WERI-Rb-1 (cell line): ENCODE data around the gene TSPAN32.

Source experiments
- DNase-seq: peaks from one replicate; pipeline ENCODE4 v3.0.0-alpha.2; 2020
- H3K27ac ChIP-seq: fragments of 250-450 bp; sonication (Bioruptor Pico); 2 replicates; pipeline ENCODE4 v1.5.1; 2020; ENCODE audit warnings: mild to moderate bottlenecking, moderate library complexity
- H3K27me3 ChIP-seq: fragments of 250-450 bp; sonication (Bioruptor Pico); 2 replicates; pipeline ENCODE4 v1.5.1; 2021; ENCODE audit warnings: mild to moderate bottlenecking, low read depth, moderate library complexity; ENCODE audit not compliant: insufficient read depth, severe bottlenecking
- H3K36me3 ChIP-seq: fragments of 250-450 bp; sonication (Bioruptor Pico); 2 replicates; pipeline ENCODE4 v1.5.1; 2020; ENCODE audit warnings: mild to moderate bottlenecking, moderate library complexity
- H3K4me3 ChIP-seq: 2 replicates; pipeline ENCODE4 v1.5.1; 2011; ENCODE audit warnings: low read depth, mild to moderate bottlenecking, control low read depth, low read length
- H3K9me3 ChIP-seq: fragments of 250-450 bp; sonication (Bioruptor Pico); 2 replicates; pipeline ENCODE4 v1.5.1; 2021; ENCODE audit warnings: mild to moderate bottlenecking, moderate library complexity; ENCODE audit not compliant: severe bottlenecking
- CTCF ChIP-seq: IDR thresholded peaks from 2 replicates; pipeline ENCODE4 v1.5.1; 2011; ENCODE audit warnings: low read depth, mild to moderate bottlenecking, control low read depth, inconsistent platforms, low read length

TSPAN32 gene

GRCh38 chr11:2270322-2271076, 31.3 kb upstream of the TSPAN32 start, which contains the start of gene ASCL2:
ASCL2 (minus strand) TSS chr11:2270588; CDS start chr11:2270332, 256 bp downstream.
- H3K9me3 ChIP-seq, result peaks cover 4% of the 10 kb centered on the region
- peaks cover 88% of the 10 kb centered on the region for H3K27me3 ChIP-seq
- no peaks in the 10 kb centered on the region for H3K36me3 ChIP-seq
- H3K4me3 ChIP-seq, result peak within 1 kb of the TSS; percentile 30
- no peak within 1 kb of the TSS for H3K27ac ChIP-seq
- no peak for TF ChIP-seq CTCF
- DNase-seq, result no peak

DNA sequence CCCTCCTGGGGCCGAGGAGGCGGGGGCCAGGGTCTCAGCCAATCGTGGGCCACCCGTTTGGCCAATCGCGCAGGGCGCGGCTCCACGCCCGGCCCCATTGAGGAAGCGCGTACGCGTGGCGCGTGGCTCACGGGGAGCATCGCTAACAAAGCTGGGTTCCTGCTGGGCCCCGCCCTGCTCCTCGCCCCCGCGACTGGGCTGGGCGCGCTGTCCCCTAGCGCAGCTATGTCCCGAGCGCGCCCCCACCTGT, 30.8 kb upstream of the TSPAN32 start:
- Histone ChIP-seq H3K9me3 (peaks cover 4% of the 10 kb centered on the region), H3K27me3 (peaks cover 88% of the 10 kb centered on the region), H3K27ac (no peak overlapping the region), H3K4me3 (no peak overlapping the region; the same call in 1 of the 2 replicates), H3K36me3 (no peaks in the 10 kb centered on the region)
- DNase-seq, result no peak
- no peak for TF ChIP-seq CTCF

DNA sequence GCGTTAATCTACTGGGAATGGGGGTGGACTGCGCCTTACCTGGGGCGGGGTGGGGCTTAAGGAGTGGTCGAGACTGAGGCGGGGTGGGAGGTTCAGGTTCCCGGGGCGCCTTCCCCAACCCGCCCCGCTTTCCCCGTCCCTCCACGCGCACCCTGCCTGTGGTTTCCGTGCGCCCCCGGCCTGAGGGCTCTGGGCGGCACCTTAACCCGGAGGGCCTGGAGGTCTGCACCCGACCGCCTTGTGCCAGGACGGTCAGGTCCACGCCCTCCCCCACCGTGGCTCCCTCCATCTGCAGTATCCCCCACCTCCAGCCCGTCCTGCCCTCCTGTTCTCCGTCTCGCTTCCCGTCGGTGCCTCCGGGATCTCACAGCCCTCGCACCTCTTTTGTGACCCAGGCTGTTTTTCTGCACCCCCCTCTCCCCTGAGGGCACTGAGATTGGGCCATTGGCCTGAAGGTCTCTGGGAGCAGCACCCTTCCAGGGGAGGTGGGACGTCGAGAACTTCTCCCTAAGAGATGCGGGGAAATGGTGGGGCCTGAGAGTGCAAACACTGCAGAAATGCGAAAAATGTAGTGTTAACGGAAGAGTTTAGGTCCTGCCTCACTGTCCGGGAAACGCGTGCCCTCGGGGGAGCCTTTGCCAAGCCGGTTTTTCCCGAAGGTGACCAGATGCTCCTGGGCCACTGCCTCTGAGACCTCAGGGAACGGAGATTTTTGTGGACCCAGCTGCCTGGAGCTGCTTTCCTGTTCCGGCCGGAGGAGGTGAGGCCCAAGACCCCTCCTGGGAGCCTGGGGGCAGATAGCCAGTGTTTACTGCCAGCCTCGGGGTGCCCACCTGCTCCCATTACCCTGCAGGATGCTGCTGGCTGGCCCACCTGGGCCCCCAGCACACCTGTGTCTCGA, 30.2 kb upstream of the TSPAN32 start:
- TF ChIP-seq CTCF, result no peak
- no peak overlapping the region for H3K4me3 ChIP-seq
- H3K27ac ChIP-seq, result no peak overlapping the region
- H3K36me3 ChIP-seq, result no peaks in the 10 kb centered on the region
- H3K9me3 ChIP-seq, result peaks cover 4% of the 10 kb centered on the region
- DNase-seq, result no peak
- peaks cover 93% of the 10 kb centered on the region for H3K27me3 ChIP-seq

- H3K27me3 ChIP-seq, result peaks cover 96% of the 10 kb centered on the region
- no peak overlapping the region for H3K4me3 ChIP-seq
- no peak overlapping the region for H3K27ac ChIP-seq
- H3K36me3 ChIP-seq, result no peaks in the 10 kb centered on the region
- peaks cover 4% of the 10 kb centered on the region for H3K9me3 ChIP-seq
- TF ChIP-seq CTCF, result no peak
- DNase-seq, result peak; percentile 3
Measured at GRCh38 chr11:2272228-2272945, 29.4 kb upstream of the TSPAN32 start.

DNA sequence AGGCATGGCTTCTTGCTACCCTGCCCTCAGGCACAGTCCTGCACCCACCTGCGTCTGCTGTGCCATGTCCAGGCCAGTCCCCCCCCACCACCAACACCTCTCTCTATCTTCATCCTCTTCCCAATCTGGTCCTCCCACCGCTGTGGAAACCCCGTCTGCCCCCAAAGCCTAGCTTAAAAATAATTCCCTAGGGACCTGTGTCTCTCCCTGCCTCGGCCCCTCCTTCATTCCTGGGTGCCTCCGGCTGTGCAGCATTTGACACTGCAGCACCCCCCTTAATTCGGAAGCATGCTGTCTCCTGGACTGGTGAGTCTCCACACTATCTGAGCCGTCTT, 28.9 kb upstream of the TSPAN32 start:
- no peak overlapping the region for H3K4me3 ChIP-seq
- no peak for TF ChIP-seq CTCF
- no peak overlapping the region for H3K27ac ChIP-seq
- peaks cover 96% of the 10 kb centered on the region for H3K27me3 ChIP-seq
- peaks cover 4% of the 10 kb centered on the region for H3K9me3 ChIP-seq
- DNase-seq, result no peak
- H3K36me3 ChIP-seq, result no peaks in the 10 kb centered on the region
